ENCODE results near the gene AP1AR.

AP1AR gene

GRCh38 chr4:112318239-112319142 lies 86.9 kb downstream of the AP1AR start:
- DNase-seq, result no peak
